ENCODE results near the gene EDC4. TPM values are rescaled to one million over a fixed set of nuclear protein-coding genes. Genes with fewer than 3 reads are reported as not detected.

EDC4 gene
- total and polyA plus RNA-seq, 2 of the 13 experiments (the other 11 are each of a cell fraction or from before 2014, with no cell fraction given), result 51.4 to 59.1 TPM

- TF ChIP-seq LRRFIP1 (CRISPR knock-in tag; conservative IDR thresholded peaks at IDR 0.05) (no peak), ZNF687 (CRISPR knock-in tag; IDR thresholded peaks at IDR 0.05) (no peak), AGO2 (optimal IDR thresholded peaks at IDR 0.05; ENCODE audit: low read depth, low read length) (peak; percentile 64), SMC3 (IDR thresholded peaks at IDR 0.05; ENCODE audit: low read length) (no peak)
- H3K27me3 ChIP-seq (ENCODE audit: control insufficient read depth in 1 of 2, insufficient read depth in 2 of 2, low read length in 2 of 2), result no peaks in the 10 kb centered on the region; a peak in 1 of 5 replicates
- no peak for FAIRE-seq
- H2AFZ ChIP-seq (ENCODE audit: low read length), result no peak overlapping the region
- in situ Hi-C loops (cut with HindIII; ENCODE audit: extremely low pct_ligation_motif_present, low pct_unique_long_range_greater_than_20kb), result no loop called here
- no peaks in the 10 kb centered on the region for H3K9me3 ChIP-seq (ENCODE audit: low read length)
- H3K4me1 ChIP-seq (ENCODE audit: insufficient read depth, low read length), result peaks cover 14% of the 10 kb centered on the region
- no peak overlapping the region for H3K4me3 ChIP-seq (replicated peaks in 1 of 3; ENCODE audit: insufficient read depth in 1 of 3, low read depth in 2 of 3, low read length in 3 of 3)
- no TSS peak for BruUV-seq (replicated peaks)
- no peak overlapping the region for H3K27ac ChIP-seq (ENCODE audit: extremely low read length, insufficient read depth, low read length)
- no peaks in the 10 kb centered on the region for H4K20me1 ChIP-seq (ENCODE audit: insufficient read depth, low read length)
- WGBS (ENCODE audit: low lambda C conversion rate), result 97% methylated on average over 5 of the region's 14 CpGs
- peaks cover 13 to 40% of the 10 kb centered on the region in 2 experiments for H3K36me3 ChIP-seq (replicated peaks in 1 of 2; ENCODE audit: control insufficient read depth in 1 of 2, insufficient read depth in 2 of 2, low read length in 2 of 2)
- ChIA-PET CTCF (ENCODE audit: low intra/inter-chr PET ratio, low total read pairs) (no interaction called here), POLR2A (no interaction called here)
- intact Hi-C loops (cut with micrococcal nuclease; ENCODE audit: unreplicated experiment), result no loop called here
- no peak overlapping the region for H3K4me2 ChIP-seq (ENCODE audit: low read depth, low read length)
- no peak for DNase-seq (ENCODE audit: low spot score)
- H3K9ac ChIP-seq (ENCODE audit: insufficient read depth, low read depth, low read length), result no peak overlapping the region
- no peaks in the 10 kb centered on the region for H3K79me2 ChIP-seq (ENCODE audit: insufficient read depth, low read length)
- no peak; the same call in 2 of the 3 replicates for ATAC-seq
Measured at GRCh38 chr16:67825906-67826305, 46.9 kb upstream of the EDC4 start.
